Choroid plexus epithelial cell (primary cell): ENCODE results near the gene ELMO1.

Source experiments
- DNase-seq: peaks from one replicate; pipeline ENCODE4 v3.0.0-alpha.2; 2010; ENCODE audit warnings: low read depth
- H3K4me3 ChIP-seq: 2 replicates; pipeline ENCODE4 v1.5.1; 2011; ENCODE audit warnings: low read depth, mild to moderate bottlenecking, control low read depth, low read length, moderate library complexity
- TF ChIP-seq, protein P1 (sequence below): conservative IDR thresholded peaks from 2 replicates; pipeline ENCODE4 v1.5.1; 2011; ENCODE audit warnings: low read depth, mild to moderate bottlenecking, control low read depth, inconsistent platforms, low read length, moderate library complexity

Gene ELMO1

DNA sequence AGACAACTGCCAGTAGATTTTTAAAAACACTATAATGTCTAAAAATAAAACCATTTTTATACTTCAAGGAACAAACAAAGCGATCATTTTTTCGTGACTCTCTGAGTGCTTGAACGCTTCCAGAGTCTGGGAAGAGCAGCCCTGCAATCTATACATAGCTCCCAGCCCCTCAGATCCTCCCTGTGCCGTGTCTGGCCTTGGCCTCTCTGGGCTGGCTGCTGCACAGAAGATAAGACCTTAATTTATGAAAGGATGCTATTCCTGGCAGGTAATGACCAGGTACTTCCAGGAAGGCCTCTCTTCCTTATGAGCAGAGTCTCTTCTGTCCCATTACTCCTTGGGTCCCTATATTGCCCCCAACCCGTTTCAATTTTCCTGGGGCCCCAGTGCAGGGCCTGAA, 523.5 kb downstream of the ELMO1 start:
- TF ChIP-seq, protein P1, sequence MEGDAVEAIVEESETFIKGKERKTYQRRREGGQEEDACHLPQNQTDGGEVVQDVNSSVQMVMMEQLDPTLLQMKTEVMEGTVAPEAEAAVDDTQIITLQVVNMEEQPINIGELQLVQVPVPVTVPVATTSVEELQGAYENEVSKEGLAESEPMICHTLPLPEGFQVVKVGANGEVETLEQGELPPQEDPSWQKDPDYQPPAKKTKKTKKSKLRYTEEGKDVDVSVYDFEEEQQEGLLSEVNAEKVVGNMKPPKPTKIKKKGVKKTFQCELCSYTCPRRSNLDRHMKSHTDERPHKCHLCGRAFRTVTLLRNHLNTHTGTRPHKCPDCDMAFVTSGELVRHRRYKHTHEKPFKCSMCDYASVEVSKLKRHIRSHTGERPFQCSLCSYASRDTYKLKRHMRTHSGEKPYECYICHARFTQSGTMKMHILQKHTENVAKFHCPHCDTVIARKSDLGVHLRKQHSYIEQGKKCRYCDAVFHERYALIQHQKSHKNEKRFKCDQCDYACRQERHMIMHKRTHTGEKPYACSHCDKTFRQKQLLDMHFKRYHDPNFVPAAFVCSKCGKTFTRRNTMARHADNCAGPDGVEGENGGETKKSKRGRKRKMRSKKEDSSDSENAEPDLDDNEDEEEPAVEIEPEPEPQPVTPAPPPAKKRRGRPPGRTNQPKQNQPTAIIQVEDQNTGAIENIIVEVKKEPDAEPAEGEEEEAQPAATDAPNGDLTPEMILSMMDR, result no peak
- DNase-seq, result no peak

DNA sequence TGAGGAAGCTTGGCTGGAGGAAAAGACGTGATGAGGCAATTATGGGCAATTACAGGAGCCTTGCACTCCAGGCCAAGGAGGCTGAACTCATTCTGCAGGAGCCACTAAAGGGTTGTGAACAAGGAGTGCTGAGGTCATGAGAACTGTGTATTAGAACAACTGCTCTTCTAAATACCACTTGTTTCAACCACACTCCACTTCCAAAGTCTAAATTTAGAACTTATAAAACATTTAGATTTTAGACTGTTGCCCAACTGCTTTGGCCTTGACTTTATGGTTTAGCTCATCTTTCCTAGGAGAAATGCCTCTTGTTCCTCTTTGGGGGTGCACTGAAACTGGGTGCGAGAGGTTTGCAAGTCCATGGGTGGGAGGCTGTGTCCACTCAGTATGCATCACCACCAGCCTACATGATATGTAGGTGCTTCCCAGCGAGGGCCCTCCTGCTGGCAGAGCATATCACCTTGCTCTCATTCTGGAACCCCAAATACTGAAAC, 524.7 kb downstream of the ELMO1 start:
- no peak for DNase-seq
- TF ChIP-seq, protein P1, result no peak
- H3K4me3 ChIP-seq, result no peak overlapping the region

More for the DNA sequence above, 523.5 kb downstream of the ELMO1 start:
- H3K4me3 ChIP-seq, result no peak overlapping the region

DNA sequence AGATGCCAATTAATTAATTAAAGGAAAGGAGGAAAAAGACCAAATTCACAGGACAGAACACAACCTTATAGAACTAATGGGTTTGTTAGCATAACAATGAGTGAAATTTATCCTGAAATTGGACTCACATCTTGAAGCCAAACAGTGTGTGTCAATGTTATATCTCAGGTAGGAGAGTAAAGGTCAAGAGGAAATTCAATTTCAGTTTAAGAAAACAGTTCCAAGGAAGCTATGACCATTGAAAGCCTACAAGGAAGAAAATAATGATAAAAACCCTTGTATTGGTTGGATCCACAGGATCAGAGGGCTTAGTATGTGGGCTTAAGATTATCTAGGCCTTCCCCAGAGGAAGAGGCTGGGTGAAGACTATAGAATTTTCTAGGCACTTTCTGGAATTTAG, 525.5 kb downstream of the ELMO1 start:
- no peak for DNase-seq
- TF ChIP-seq, protein P1, result no peak
- no peak overlapping the region for H3K4me3 ChIP-seq

DNA sequence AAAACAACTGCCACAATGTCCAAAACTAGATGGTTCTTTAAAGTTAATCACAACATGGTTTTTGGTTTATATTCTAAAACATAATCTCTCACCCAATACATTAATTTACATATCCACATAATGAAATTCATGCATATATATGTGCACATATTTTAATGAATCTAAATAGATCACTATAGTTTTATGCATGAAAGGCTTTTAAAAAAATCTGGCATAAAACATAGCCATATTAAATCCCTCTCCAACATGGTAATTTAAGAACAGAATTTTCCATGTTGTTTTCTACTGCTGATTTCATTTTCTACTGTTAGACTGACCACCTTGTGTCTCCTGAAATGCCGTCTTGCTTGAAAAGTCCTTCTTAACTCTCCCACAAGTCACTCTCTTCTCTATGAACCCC, 528.2 kb downstream of the ELMO1 start:
- DNase-seq, result no peak
- H3K4me3 ChIP-seq, result no peak overlapping the region
- TF ChIP-seq, protein P1, result no peak

DNA sequence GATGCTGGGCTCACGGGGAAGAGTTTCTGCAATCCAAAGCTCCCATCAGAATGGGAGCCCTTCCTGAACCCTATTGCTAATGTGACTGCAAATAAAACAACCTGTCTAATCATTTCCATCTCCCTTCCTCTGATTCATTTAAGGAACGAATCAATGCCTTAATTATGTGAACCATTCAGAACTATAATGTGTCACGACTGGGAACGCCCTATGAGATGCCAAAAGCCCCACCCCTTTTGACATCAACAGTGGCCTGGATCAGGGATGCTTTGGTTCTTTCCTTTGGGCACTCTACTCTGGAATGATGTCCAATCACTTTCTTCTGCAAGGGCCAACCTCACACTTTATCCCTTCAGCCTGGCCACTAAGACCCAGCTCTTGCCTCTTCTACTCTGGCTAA, 528.9 kb downstream of the ELMO1 start:
- TF ChIP-seq, protein P1, result no peak
- H3K4me3 ChIP-seq, result no peak overlapping the region
- no peak for DNase-seq

DNA sequence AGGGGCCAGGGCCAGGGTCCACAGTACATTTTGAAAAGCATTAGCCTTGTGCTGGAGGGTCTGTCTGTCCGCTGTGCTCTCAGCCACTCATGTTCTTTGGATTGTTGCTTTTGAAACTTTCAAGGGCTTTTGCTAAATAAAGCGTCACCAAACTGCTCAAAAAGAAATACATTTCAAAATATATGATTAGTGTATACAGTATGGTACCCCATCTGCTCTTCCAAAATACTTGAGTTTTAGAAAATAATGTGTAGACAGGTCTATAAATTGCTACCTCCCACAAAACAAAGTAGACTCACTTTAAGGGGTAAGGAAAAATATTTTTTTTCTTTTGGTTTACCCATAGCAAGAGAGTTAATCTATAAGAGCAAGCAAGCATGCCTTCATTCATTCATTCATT, 530.1 kb downstream of the ELMO1 start:
- no peak for DNase-seq
- TF ChIP-seq, protein P1, result no peak
- no peak overlapping the region for H3K4me3 ChIP-seq

DNA sequence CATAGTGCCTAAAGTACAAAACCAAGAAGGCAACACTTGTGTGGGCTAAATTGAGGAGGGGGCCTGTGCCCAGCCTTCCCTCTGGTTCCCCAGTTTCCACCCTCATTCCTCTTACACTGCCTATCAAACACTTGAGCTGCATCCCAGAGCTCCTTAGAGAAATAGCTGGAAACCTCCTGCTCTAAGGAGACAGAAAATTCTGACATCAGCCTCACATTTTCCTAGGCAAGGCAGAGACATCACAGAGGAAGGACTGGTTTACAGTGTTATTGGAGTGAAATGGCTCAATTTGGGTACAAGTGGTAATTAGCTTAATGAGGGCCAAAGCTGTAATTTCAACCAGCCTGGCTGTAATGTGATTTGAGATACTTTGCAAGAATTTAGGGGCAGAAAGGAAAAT, 532.0 kb downstream of the ELMO1 start:
- DNase-seq, result no peak
- TF ChIP-seq, protein P1, result no peak
- H3K4me3 ChIP-seq, result no peak overlapping the region
